ENCODE results near the gene KCTD4. TPM values are rescaled to one million over a fixed set of nuclear protein-coding genes. Genes with fewer than 3 reads are reported as not detected.
"Not testable (repeated sequence)": the region's sequence is repeated elsewhere in the genome, so short reads cannot be mapped to it uniquely, and the experiment has no call there.

The KCTD4 gene
- total RNA-seq (not detected), polyA plus RNA-seq (under 1 TPM in 1 of 3 donors, not detected in 2; 0.10 TPM)
- long read RNA-seq, donor 1, partial matches to known transcripts, result 119 of 145 reads
- long read RNA-seq, donor 1, other reads (novel, unspliced or antisense), result 26 of 145 reads
- long read RNA-seq, donor 2, partial matches to known transcripts, result 0 of 32 reads
- long read RNA-seq, donor 2, other reads (novel, unspliced or antisense), result 32 of 32 reads
- long read RNA-seq, donor 3, result 0 reads
- long read RNA-seq, donor 4, result 0 reads
- long read RNA-seq, donor 5, result 0 reads
- long read RNA-seq, donor 6, result 0 reads
- long read RNA-seq, donor 7, partial matches to known transcripts, result 46 of 60 reads
- long read RNA-seq, donor 7, other reads (novel, unspliced or antisense), result 14 of 60 reads
- long read RNA-seq, donor 8, result 0 reads
- long read RNA-seq, donor 9, partial matches to known transcripts, result 48 of 103 reads
- long read RNA-seq, donor 9, other reads (novel, unspliced or antisense), result 55 of 103 reads
- long read RNA-seq, donor 10, partial matches to known transcripts, result 52 of 73 reads
- long read RNA-seq, donor 10, other reads (novel, unspliced or antisense), result 21 of 73 reads

DNA sequence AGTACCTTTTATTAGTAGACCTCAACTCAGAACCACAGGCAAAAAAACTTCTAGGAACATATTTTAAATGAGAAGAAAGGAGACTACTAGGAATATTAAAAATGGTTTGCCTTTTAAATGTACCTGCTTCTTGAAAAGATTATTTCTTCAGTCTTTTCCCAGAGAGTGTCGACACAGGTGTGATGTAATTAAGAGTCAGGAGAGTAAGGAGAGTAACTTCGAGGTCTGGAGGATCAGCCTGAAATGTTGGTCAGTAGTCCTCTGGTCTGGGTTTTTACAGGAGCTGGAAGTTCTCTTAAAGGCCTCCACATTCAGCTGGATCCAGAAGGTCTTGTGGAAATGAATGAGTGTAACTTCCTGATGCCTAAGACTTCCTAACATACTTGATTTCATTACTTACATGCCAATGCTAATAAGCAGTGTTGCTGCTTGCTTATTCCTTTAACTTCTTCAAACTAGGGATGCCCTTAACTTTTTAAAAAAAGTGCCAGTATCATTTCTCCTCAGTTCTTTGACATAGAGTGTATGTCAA is at the start of gene KCTD4:
TSS of gene KCTD4 (minus strand) at position 345 of the 532 bp plus-strand sequence. CDS start 6,478 bp downstream, outside the sequence.
- H3K9me3 ChIP-seq (replicated peaks in 1 of 3), result no peaks in the 10 kb centered on the region
- DNase-seq, result no peak
- peaks cover 9 to 13% of the 10 kb centered on the region in 2 donors for H3K4me1 ChIP-seq (replicated peaks in 1 of 2)
- no peaks in the 10 kb centered on the region for H3K27me3 ChIP-seq
- TF ChIP-seq, protein P1, sequence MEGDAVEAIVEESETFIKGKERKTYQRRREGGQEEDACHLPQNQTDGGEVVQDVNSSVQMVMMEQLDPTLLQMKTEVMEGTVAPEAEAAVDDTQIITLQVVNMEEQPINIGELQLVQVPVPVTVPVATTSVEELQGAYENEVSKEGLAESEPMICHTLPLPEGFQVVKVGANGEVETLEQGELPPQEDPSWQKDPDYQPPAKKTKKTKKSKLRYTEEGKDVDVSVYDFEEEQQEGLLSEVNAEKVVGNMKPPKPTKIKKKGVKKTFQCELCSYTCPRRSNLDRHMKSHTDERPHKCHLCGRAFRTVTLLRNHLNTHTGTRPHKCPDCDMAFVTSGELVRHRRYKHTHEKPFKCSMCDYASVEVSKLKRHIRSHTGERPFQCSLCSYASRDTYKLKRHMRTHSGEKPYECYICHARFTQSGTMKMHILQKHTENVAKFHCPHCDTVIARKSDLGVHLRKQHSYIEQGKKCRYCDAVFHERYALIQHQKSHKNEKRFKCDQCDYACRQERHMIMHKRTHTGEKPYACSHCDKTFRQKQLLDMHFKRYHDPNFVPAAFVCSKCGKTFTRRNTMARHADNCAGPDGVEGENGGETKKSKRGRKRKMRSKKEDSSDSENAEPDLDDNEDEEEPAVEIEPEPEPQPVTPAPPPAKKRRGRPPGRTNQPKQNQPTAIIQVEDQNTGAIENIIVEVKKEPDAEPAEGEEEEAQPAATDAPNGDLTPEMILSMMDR (IDR thresholded peaks at IDR 0.05), result no peak
- no peak for TF ChIP-seq POLR2A (IDR thresholded peaks at IDR 0.05)
- intact Hi-C loops (cut with DNase I), result no loop called here
- H3K4me3 ChIP-seq, result no peak within 1 kb of the TSS
- 88 to 96% (median 90%) methylated on average over 2 of the region's 2 CpGs for WGBS, 4 donors
- no peaks in the 10 kb centered on the region for H3K36me3 ChIP-seq (replicated peaks in 1 of 2)
- no peak within 1 kb of the TSS for H3K27ac ChIP-seq

DNA sequence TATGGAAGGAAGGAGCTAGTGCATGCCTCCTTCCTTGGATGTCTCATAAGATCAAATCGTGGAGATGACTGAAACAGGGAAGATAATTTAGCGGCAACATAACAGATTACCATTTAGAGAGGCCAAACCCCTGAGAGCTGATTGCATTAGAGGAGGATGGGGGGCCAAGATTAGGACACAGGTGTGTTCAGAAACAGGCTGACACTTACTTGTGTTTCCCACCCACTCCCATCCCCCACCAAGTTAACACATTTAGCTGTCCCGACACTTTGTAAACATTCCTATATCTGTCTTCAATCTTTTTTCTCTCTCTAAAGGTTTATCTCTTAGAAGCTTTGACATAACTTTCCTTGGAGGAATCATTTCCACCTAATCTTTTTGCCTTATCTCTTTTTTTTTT is 48.8 kb upstream of the KCTD4 start:
- intact Hi-C loops (cut with DNase I), result no loop called here
- WGBS, 4 donors, result 64 to 74% (median 66%) methylated on average over 3 of the region's 3 CpGs
- TF ChIP-seq, protein P1 (IDR thresholded peaks at IDR 0.05), result no peak
- no peak for TF ChIP-seq POLR2A (IDR thresholded peaks at IDR 0.05)

DNA sequence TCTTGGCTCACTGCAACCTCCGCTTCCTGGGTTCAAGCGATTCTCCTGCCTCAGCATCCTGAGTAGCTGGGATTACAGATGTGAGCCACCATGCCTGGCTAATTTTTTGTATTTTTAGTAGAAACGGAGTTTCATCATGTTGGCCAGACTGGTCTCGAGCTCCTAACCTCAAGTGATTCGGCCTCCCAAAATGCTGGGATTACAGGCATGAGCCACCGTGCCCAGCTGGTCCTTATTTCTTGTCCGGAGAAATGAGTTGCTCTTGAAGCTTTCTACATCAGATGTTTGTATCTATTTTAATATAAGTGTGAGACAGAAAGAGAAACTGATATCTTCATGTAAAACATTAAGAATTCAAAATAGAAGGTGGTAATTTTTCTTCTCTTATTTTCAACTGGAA is 43.9 kb upstream of the KCTD4 start:
- H3K36me3 ChIP-seq (replicated peaks in 1 of 2); H3K27ac ChIP-seq; H3K9me3 ChIP-seq (replicated peaks in 1 of 3); H3K27me3 ChIP-seq; intact Hi-C loops (cut with DNase I); DNase-seq; H3K4me3 ChIP-seq: not testable (repeated sequence)
- H3K4me1 ChIP-seq (replicated peaks in 1 of 2), result peaks cover 5 to 24% of the 10 kb centered on the region in 2 donors
- WGBS, 4 donors, result 93 to 97% (median 96%) methylated on average over 7 of the region's 7 CpGs

More for the DNA sequence above, 48.8 kb upstream of the KCTD4 start:
- Histone ChIP-seq H3K9me3 (replicated peaks in 1 of 3) (no peaks in the 10 kb centered on the region), H3K27ac (peak overlapping the region in 1 of 5 donors; percentile 31), H3K4me3 (no peak overlapping the region), H3K36me3 (replicated peaks in 1 of 2) (peaks cover 0 to 6% of the 10 kb centered on the region in 2 donors), H3K27me3 (no peaks in the 10 kb centered on the region), H3K4me1 (replicated peaks in 1 of 2) (peaks cover 0 to 15% of the 10 kb centered on the region in 2 donors)
- DNase-seq, result no peak

DNA sequence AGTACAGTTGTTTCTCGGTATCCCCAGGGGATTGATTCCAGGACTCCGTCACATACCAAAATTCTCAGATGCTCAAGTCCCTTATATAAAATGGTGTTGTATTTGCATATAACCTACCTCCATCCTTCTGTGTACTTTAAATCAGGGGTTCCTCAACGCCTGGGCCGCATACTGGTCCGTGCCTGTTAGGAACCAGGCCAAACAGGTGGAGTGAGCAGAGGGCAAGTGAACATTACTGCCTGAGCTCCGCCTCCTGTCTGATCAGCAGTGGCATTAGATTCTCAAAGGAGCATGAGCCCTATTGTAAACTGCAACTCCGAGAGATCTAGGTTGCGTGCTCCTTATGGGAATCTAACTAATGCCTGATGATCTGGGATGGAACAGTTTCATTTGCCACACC is 42.2 kb upstream of the KCTD4 start:
- H3K27ac ChIP-seq, result no peak overlapping the region
- no peaks in the 10 kb centered on the region for H3K27me3 ChIP-seq
- H3K9me3 ChIP-seq (replicated peaks in 1 of 3), result no peaks in the 10 kb centered on the region
- H3K36me3 ChIP-seq (replicated peaks in 1 of 2), result no peaks in the 10 kb centered on the region
- H3K4me1 ChIP-seq (replicated peaks in 1 of 2), result peaks cover 5 to 20% of the 10 kb centered on the region in 2 donors
- DNase-seq, result no peak
- no peak for TF ChIP-seq POLR2A (IDR thresholded peaks at IDR 0.05)
- TF ChIP-seq, protein P1 (IDR thresholded peaks at IDR 0.05), result no peak
- intact Hi-C loops (cut with DNase I), result no loop called here
- no peak overlapping the region for H3K4me3 ChIP-seq
- 97 to 99% (median 98%) methylated on average over 8 of the region's 8 CpGs for WGBS, 4 donors
